CD4-positive, alpha-beta T cell treated with Interleukin-2 at 100 ng/mL for 4 hours (primary cell): Measurements from ENCODE around the gene COPS3.

Experiments
- DNase-seq: peaks from one replicate; pipeline ENCODE4 v3.0.0-alpha.2; 2020; ENCODE audit warnings: low spot score

COPS3 gene

GRCh38 chr17:17241656-17242055, 39.4 kb downstream of the COPS3 start:
- DNase-seq = no peak

GRCh38 chr17:17239832-17240231, 41.2 kb downstream of the COPS3 start:
- no peak for DNase-seq

GRCh38 chr17:17237026-17237799, 43.8 kb downstream of the COPS3 start, which contains the start of gene FLCN:
Gene FLCN (minus strand): TSS chr17:17237168. CDS start chr17:17228137, 9,031 bp downstream.
- peak; percentile 88 for DNase-seq

GRCh38 chr17:17236295-17237025, 44.6 kb downstream of the COPS3 start:
- no peak for DNase-seq

- DNase-seq = no peak
These were observed 45.6 kb downstream of the COPS3 start for GRCh38 chr17:17235212-17236174.

GRCh38 chr17:17232303-17232621, 48.8 kb downstream of the COPS3 start:
- no peak for DNase-seq

- DNase-seq = no peak
These were observed 49.3 kb downstream of the COPS3 start for GRCh38 chr17:17231621-17232302.

- no peak for DNase-seq
These were observed 51.3 kb downstream of the COPS3 start for GRCh38 chr17:17229416-17230384.

- DNase-seq = no peak
These were observed 52.3 kb downstream of the COPS3 start for GRCh38 chr17:17228521-17229279.

- no peak for DNase-seq
These were observed 53.2 kb downstream of the COPS3 start for GRCh38 chr17:17227608-17228520.

- no peak for DNase-seq
These were observed 54.4 kb downstream of the COPS3 start for GRCh38 chr17:17226451-17227265.

GRCh38 chr17:17225901-17226300, 55.1 kb downstream of the COPS3 start:
- DNase-seq = no peak

GRCh38 chr17:17224137-17224536, 56.9 kb downstream of the COPS3 start:
- DNase-seq = no peak

- no peak for DNase-seq
These were observed 57.3 kb downstream of the COPS3 start for GRCh38 chr17:17223736-17224135.

GRCh38 chr17:17221329-17221728, 59.7 kb downstream of the COPS3 start:
- DNase-seq = no peak

GRCh38 chr17:17220529-17220928, 60.5 kb downstream of the COPS3 start:
- no peak for DNase-seq

- no peak for DNase-seq
These were observed 63.1 kb downstream of the COPS3 start for GRCh38 chr17:17217995-17218394.

- DNase-seq = no peak
These were observed 64.3 kb downstream of the COPS3 start for GRCh38 chr17:17216776-17217175.
